MG63 (cell line): ENCODE data around the gene FBLN7. TPM values are rescaled to one million over a fixed set of nuclear protein-coding genes. Genes with fewer than 3 reads are reported as not detected.

Experiments used
- DNase-seq: peaks from one replicate; pipeline ENCODE4 v3.0.0-alpha.2; 2020
- H3K27me3 ChIP-seq: fragments of 250-450 bp; sonication (Bioruptor Pico); 2 replicates; pipeline ENCODE4 v1.5.1; 2020; ENCODE audit warnings: mild to moderate bottlenecking, moderate library complexity
- H3K36me3 ChIP-seq: fragments of 250-450 bp; sonication (Bioruptor Pico); 2 replicates; pipeline ENCODE4 v1.5.1; 2020; ENCODE audit warnings: mild to moderate bottlenecking, moderate library complexity
- H3K4me3 ChIP-seq: fragments of 250-450 bp; sonication (Bioruptor Pico); 2 replicates; pipeline ENCODE4 v1.5.1; 2020; ENCODE audit warnings: mild to moderate bottlenecking, moderate library complexity
- H3K9me3 ChIP-seq: fragments of 250-450 bp; sonication (Bioruptor Pico); 2 replicates; pipeline ENCODE4 v1.5.1; 2020; ENCODE audit warnings: mild to moderate bottlenecking, moderate library complexity
- total RNA-seq: library from RNA; depleted of rRNA; stranded (reverse); fragments of >200 nt; shearing (Covaris generic); gene quantifications from 2 replicates; pipeline ENCODE4 v1.2.3, GENCODE V29; 2014; ENCODE audit warnings: low replicate concordance; rRNA removed

The FBLN7 gene
- total RNA-seq, 1 experiment from 2014 or later, result not detected

- H3K36me3 ChIP-seq, result peaks cover 19% of the 10 kb centered on the region
- no peaks in the 10 kb centered on the region for H3K9me3 ChIP-seq
- no peaks in the 10 kb centered on the region for H3K27me3 ChIP-seq
- no peak overlapping the region for H3K4me3 ChIP-seq
- no peak for DNase-seq
These were observed 92.2 kb downstream of the FBLN7 start for GRCh38 chr2:112230371-112230770.

Other genes starting within 250 kb of the FBLN7 start
- gene MERTK, start 239.8 kb upstream of the FBLN7 start, total RNA-seq, result 0.23 TPM in 1 of 2 replicates, not detected in the other
- gene TMEM87B, start 83.1 kb upstream of the FBLN7 start, total RNA-seq, result 7.0 and 32.9 TPM in 2 replicates
- 2.3 and 9.0 TPM in 2 replicates for gene ZC3H8, start 116.7 kb downstream of the FBLN7 start, total RNA-seq
- 0.26 and 0.39 TPM in 2 replicates for gene ZC3H6, start 137.2 kb downstream of the FBLN7 start, total RNA-seq